GM21619 (cell line): ENCODE results near the gene RNF149.
A peak's percentile ranks its signal among the peaks of the same experiment; 100 is the strongest.
"Not testable (repeated sequence)": the region's sequence is repeated elsewhere in the genome, so short reads cannot be mapped to it uniquely, and the experiment has no call there.

Experiments used
- ATAC-seq: cut with Tn5 transposase; IDR thresholded peaks from one replicate; pipeline ENCODE4 v1.9.1; 2021; ENCODE audit not compliant: unreplicated experiment

RNF149 gene, protein sequence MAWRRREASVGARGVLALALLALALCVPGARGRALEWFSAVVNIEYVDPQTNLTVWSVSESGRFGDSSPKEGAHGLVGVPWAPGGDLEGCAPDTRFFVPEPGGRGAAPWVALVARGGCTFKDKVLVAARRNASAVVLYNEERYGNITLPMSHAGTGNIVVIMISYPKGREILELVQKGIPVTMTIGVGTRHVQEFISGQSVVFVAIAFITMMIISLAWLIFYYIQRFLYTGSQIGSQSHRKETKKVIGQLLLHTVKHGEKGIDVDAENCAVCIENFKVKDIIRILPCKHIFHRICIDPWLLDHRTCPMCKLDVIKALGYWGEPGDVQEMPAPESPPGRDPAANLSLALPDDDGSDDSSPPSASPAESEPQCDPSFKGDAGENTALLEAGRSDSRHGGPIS

DNA sequence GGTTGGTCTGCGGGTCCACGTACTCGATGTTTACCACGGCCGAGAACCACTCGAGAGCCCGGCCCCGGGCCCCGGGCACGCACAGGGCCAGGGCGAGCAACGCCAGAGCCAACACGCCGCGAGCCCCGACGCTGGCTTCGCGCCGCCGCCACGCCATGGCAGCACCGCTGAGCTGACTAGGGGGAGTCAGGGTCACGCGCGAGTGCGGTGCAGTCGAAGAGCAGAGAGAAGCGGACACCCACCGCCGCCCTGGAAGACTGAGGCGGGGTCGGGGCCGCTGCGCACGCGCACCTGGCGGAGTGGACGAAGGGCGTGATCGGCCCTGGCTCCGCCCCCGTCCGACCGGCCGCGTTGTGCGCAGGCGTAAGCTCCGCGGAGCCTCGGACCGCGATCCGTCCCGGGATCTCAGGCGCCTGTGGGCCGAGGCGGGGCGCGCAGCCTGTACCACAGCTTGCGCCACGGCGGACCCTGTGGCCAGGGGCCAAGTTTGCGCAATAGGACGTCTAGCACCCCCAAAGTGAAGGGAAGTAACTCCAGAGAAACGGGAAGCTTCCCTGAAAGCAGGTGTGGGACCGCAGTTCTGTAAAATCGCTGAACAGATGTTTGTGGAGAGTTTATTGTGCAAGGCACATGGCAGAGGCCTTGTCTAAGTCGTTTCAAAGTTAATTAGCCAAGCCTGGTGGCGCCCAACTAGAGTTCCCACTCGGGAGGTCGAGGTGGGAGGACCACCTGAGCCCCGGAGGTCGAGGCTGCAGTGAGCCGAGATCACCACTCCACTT lies at the start of gene RNF149:
Gene RNF149 (minus strand): TSS at position 270 of the 779 bp plus-strand sequence. CDS start 113 bp downstream, at position 157.
- peak; percentile 53 for ATAC-seq

GRCh38 chr2:101357376-101357775 lies 48.9 kb upstream of the RNF149 start:
- no peak for ATAC-seq

DNA sequence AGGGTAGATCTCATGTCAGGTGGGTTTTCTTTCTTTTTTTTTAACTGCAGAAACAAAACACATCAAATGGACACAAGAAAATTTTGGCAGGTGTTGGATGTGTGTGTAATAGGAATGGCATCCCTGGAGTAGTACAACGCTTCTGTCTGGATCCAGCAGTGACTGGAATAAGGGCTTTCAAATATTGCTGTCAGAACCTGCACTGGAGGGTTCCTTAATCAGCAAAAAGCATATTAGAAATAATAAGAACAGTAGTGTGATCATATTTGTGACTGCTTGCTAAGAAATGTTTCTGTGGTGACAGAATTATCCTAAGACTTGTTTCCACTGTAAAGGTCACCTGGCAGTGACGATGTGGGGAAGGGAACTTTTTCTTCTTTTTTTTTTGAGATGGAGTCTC lies 48.0 kb upstream of the RNF149 start:
- no peak for ATAC-seq

DNA sequence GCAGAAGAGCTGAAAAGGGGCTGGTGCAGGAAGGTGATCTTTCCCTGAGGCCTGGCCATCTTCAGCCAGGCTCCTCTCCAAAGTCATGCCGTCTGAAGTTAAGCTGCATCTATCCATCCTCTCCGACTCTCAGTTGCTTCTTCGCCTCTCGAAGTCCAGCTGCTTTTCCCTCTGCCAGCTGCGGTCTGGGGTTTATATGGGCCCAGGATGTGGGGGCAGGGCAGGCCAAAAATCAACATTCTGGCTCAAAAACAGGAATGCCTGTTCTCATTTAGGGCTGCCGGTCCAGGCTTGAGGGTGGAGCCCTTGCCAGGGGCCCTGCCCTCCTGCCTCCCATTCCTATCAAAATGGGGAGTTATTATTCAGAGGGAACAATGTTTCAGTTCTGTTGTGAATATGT lies 47.6 kb upstream of the RNF149 start:
- no peak for ATAC-seq

- no peak for ATAC-seq
These were observed 47.0 kb upstream of the RNF149 start for GRCh38 chr2:101355401-101356054.

DNA sequence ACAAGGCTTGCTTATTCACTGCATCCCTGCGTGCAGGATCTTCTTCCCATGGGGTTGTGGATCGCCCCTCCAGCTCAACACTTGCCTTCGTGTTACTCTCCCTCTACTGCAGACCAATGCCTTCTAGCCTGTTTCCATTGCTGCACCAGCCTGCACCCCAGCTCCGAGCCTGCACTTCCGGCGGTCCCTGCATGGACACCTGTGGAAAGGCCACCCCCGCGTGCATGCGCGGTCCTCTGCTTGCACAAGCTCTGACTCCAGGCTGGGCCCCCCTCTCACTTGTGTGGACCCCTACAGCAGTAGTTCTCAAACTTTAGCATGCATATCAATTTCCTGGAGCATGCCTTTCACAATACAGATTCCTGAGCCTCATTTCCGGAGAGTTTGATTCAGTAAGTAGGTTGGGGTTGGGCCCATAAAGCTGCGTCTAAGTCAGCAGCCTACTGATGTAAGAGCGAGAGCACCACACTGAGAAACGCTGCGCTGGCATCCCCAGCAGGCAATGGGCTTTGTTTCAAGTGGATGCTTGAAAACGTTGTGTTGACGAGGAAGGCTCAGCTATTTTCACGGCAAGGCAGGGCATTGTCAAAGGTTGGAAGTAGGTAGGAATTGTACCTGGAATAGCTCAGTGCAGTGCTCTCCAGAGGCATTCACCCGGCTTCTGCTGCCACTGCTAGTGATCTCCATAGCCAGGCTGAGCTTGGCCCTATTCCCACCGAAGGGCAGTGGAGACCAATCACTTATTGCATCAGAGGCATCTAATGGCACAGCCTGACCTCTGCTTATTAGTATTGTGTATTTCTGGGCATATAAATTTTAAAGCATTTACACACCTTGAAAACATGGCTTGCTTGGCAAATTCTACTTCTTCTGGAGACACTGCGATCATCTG lies 46.2 kb upstream of the RNF149 start:
- no peak for ATAC-seq

DNA sequence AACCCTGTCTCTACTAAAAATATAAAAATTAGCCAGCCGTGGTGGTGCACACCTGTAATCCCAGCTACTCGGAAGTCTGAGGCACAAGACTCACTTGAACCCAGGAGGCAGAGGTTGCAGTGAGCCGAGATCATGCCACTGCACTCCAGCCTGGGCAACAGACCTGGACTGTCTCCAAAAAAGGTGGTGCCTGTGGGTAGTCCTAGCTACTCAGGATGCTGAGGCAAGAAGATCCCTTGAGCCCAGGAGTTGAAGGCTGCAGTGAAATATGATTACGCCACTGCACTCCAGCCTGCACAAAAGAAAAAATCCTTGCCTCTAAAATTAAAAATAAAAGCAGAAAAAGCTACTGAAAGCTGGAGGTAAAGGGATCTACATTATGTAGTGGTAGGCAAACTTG lies 44.1 kb upstream of the RNF149 start:
- not testable (repeated sequence) for ATAC-seq

GRCh38 chr2:101351207-101351606 lies 42.7 kb upstream of the RNF149 start:
- no peak for ATAC-seq

DNA sequence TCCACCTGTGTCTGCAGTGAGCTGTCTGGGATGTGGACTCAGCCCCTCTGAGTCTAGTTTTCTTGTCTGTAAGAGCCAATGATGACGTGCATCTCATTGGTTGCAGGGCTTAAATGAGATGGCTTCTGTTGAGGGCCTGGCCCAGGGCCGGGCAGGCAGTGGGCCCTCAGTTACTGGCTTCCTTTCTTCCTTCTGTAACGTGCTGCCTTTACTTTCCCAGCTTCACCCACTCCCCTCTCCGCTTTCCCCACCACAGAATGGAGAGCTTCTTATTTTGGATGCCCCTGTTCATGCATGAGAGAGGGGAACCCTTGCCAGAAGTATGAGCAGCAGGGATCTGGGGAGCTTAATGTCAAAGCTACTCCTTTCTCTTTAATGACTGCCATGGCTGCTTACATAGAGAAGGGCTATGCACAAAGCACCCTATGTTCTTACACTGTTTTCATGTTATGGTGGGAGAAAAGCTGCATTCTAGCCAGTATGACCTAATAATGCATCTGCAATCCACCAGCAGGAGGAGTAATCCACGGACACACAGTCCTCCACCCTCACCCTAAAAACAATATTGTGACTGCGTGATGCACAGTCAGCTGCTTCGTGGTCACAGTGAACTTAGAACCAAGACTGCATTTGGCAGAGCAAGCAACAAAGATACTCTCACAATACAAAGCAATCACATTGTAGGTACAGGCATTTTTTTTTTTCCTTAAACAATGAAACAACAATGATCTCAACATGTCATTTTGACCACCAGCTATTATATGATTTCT lies 41.6 kb upstream of the RNF149 start:
- no peak for ATAC-seq

DNA sequence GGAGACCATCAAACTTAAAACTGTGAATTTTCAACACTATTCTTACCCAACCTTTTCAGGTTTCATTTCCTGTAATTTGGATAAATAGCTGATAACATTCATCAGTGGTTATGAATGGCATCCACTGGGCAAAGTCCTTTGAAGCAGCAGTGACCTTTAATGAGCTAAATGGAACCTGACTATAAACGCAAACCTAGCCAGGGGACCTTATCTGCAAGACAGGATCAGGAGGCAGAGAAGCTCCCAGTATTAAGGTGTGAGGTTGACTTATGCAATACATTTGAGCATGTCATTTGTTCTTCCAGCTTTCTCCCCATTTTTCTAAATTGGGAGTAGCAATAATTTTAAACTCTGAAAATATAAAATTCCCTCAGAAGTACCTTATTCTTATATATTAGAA lies 40.4 kb upstream of the RNF149 start:
- ATAC-seq, result no peak

- ATAC-seq, result no peak
These were observed 38.4 kb upstream of the RNF149 start for GRCh38 chr2:101346909-101347308.

GRCh38 chr2:101344137-101344536 lies 35.6 kb upstream of the RNF149 start:
- no peak for ATAC-seq

DNA sequence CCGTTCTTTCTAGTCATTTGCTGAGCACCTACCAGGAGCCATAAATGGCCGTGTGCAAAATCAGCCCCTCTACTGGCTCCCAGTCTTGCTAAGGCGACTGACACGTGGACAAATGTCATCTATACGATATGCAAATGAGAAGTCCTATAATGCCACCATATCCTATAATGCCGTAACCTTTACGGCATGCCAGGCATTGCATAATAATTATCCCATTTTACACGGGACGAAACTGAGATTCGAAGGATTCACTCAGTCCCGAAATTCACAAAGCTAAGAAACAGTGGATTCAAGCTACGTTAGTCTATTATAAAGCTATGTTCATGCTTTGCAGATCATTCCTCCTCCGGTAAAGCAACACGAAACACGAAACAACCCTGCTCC lies 34.1 kb upstream of the RNF149 start:
- ATAC-seq, result no peak

GRCh38 chr2:101341901-101342624 lies 33.6 kb upstream of the RNF149 start:
- no peak for ATAC-seq

- no peak for ATAC-seq
These were observed 32.9 kb upstream of the RNF149 start for GRCh38 chr2:101341421-101341820.

DNA sequence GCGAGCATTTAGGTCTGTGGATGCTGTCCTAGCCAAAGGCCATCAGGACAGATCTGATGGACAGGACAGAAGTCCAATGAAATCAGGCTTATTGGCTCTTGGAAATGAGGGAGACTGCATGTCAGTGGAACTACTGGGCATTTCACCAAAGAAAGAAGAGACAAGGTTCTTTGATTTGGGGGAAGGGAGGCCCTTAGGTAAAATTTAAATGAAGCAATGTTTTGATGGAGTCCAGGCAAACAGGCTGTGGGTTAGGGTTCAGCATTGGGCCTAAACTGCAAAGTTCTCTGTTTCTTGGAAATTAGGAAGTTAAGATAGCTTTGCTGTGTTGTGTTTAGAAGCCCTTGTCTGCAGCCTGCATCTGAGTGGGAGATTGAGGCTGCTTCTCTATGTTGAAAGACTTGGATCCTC lies 31.6 kb upstream of the RNF149 start:
- ATAC-seq, result no peak

- ATAC-seq, result no peak
These were observed 30.9 kb upstream of the RNF149 start for GRCh38 chr2:101339266-101339880.

DNA sequence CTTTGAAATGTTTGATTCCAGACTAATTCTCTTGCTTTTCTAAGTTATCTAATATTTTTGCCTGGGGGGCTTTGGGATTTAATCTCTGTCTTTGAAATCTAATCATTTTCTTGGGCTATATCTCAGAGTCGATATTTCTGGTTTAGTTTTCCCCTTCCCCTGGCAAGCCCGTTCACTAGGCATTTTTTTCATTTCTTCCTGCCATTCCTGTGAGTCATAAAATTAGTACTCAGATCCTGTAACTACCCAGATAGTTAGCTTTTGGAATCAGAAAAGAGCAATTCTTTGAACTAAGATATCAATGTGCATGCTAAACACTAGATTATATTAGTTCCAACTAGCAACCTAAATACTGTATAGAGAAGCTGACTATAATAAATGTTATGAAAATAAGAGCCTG lies 29.4 kb upstream of the RNF149 start:
- ATAC-seq, result no peak
